HG03521 (cell line): ENCODE results near the gene GGNBP2.

ENCODE experiments used
- ATAC-seq: cut with Tn5 transposase; IDR thresholded peaks from one replicate; pipeline ENCODE4 v1.9.1; 2021; ENCODE audit warnings: mild to moderate bottlenecking, moderate library complexity; ENCODE audit not compliant: unreplicated experiment

Gene GGNBP2

GRCh38 chr17:36628576-36628975 is 83.9 kb downstream of the GGNBP2 start:
- ATAC-seq: no peak

- no peak for ATAC-seq
Measured at GRCh38 chr17:36629252-36629847, 84.6 kb downstream of the GGNBP2 start.

GRCh38 chr17:36629970-36630502 is 85.3 kb downstream of the GGNBP2 start:
- no peak for ATAC-seq

- no peak for ATAC-seq
Measured at GRCh38 chr17:36631022-36631421, 86.3 kb downstream of the GGNBP2 start.

GRCh38 chr17:36632916-36633771 is 88.4 kb downstream of the GGNBP2 start:
- ATAC-seq: no peak
